ENCODE measurements around the gene BLOC1S5. TPM values are rescaled to one million over a fixed set of nuclear protein-coding genes. Genes with fewer than 3 reads are reported as not detected.

Gene BLOC1S5
- polyA plus RNA-seq, 1 donor (not counting 4 experiments of a cell fraction or from before 2014, with no cell fraction given): 8.8 TPM

- DNase-seq (ENCODE audit: low read depth, low spot score) (no peak), FAIRE-seq (no peak)
- peaks cover 0 to 4% of the 10 kb centered on the region in 2 experiments for H3K36me3 ChIP-seq (ENCODE audit: control insufficient read depth in 2 of 2, extremely low read depth in 1 of 2, insufficient read depth in 2 of 2, low read length in 2 of 2)
- H3K4me1 ChIP-seq (ENCODE audit: control insufficient read depth, extremely low read depth, insufficient read depth, low read length): no peaks in the 10 kb centered on the region
- peaks cover 3% of the 10 kb centered on the region for H4K20me1 ChIP-seq (ENCODE audit: control insufficient read depth, extremely low read depth, insufficient read depth, low read length)
- H3K9ac ChIP-seq (ENCODE audit: control insufficient read depth, extremely low read depth, insufficient read depth, low read length): no peak overlapping the region
- H3K27me3 ChIP-seq (ENCODE audit: control insufficient read depth, extremely low read depth, insufficient read depth, low read length): no peaks in the 10 kb centered on the region
- no peak overlapping the region for H3K4me2 ChIP-seq (ENCODE audit: control insufficient read depth, extremely low read depth, insufficient read depth, low read depth, low read length)
- no peak overlapping the region for H2AFZ ChIP-seq (ENCODE audit: control insufficient read depth, low read length)
- dilution Hi-C loops (cut with MboI; ENCODE audit: extremely low pct_ligation_motif_present, low sequenced_read_pairs): no loop called here
- H3K79me2 ChIP-seq (ENCODE audit: control insufficient read depth, insufficient read depth, low read length): no peaks in the 10 kb centered on the region
- H3K4me3 ChIP-seq (ENCODE audit: control insufficient read depth in 2 of 3, extremely low read depth in 1 of 3, insufficient read depth in 2 of 3, low read depth in 1 of 3, low read length in 3 of 3): no peak overlapping the region
- H3K27ac ChIP-seq (ENCODE audit: control insufficient read depth, insufficient read depth, low read length): no peak overlapping the region
- no peaks in the 10 kb centered on the region for H3K9me1 ChIP-seq (ENCODE audit: control insufficient read depth, extremely low read depth, insufficient read depth, low read length)
- no peaks in the 10 kb centered on the region for H3K9me3 ChIP-seq (ENCODE audit: control insufficient read depth, low read depth, low read length)
- TF ChIP-seq EZH2 (IDR thresholded peaks at IDR 0.05; ENCODE audit: low read length): no peak
- TF ChIP-seq CTCF (optimal IDR thresholded peaks at IDR 0.05 in 1 of 3, IDR thresholded peaks at IDR 0.05 in 1 of 3, conservative IDR thresholded peaks at IDR 0.05 in 1 of 3; ENCODE audit: extremely low read depth in 1 of 3, insufficient read depth in 2 of 3, low read length in 3 of 3): no peak
Observed at GRCh38 chr6:8013763-8014162, 50.4 kb downstream of the BLOC1S5 start.

- H3K4me2 ChIP-seq (ENCODE audit: control insufficient read depth, extremely low read depth, insufficient read depth, low read depth, low read length): no peak overlapping the region
- TF ChIP-seq EZH2 (IDR thresholded peaks at IDR 0.05; ENCODE audit: low read length): no peak
- TF ChIP-seq CTCF (optimal IDR thresholded peaks at IDR 0.05 in 1 of 3, IDR thresholded peaks at IDR 0.05 in 1 of 3, conservative IDR thresholded peaks at IDR 0.05 in 1 of 3; ENCODE audit: extremely low read depth in 1 of 3, insufficient read depth in 2 of 3, low read length in 3 of 3): peak in 2 of 3 experiments; percentile 23 to 29
Observed at GRCh38 chr6:8006208-8006607, 58.0 kb downstream of the BLOC1S5 start.

More at GRCh38 chr6:8006208-8006607, 58.0 kb downstream of the BLOC1S5 start:
- Histone ChIP-seq H3K4me3 (ENCODE audit: control insufficient read depth in 2 of 3, extremely low read depth in 1 of 3, insufficient read depth in 2 of 3, low read depth in 1 of 3, low read length in 3 of 3) (no peak overlapping the region), H3K9me3 (ENCODE audit: control insufficient read depth, low read depth, low read length) (no peaks in the 10 kb centered on the region), H4K20me1 (ENCODE audit: control insufficient read depth, extremely low read depth, insufficient read depth, low read length) (no peaks in the 10 kb centered on the region), H3K9ac (ENCODE audit: control insufficient read depth, extremely low read depth, insufficient read depth, low read length) (no peak overlapping the region), H2AFZ (ENCODE audit: control insufficient read depth, low read length) (no peak overlapping the region), H3K9me1 (ENCODE audit: control insufficient read depth, extremely low read depth, insufficient read depth, low read length) (no peaks in the 10 kb centered on the region), H3K27me3 (ENCODE audit: control insufficient read depth, extremely low read depth, insufficient read depth, low read length) (no peaks in the 10 kb centered on the region), H3K4me1 (ENCODE audit: control insufficient read depth, extremely low read depth, insufficient read depth, low read length) (no peaks in the 10 kb centered on the region), H3K79me2 (ENCODE audit: control insufficient read depth, insufficient read depth, low read length) (no peaks in the 10 kb centered on the region), H3K36me3 (ENCODE audit: control insufficient read depth in 2 of 2, extremely low read depth in 1 of 2, insufficient read depth in 2 of 2, low read length in 2 of 2) (no peaks in the 10 kb centered on the region), H3K27ac (ENCODE audit: control insufficient read depth, insufficient read depth, low read length) (no peak overlapping the region)
- dilution Hi-C loops (cut with MboI; ENCODE audit: extremely low pct_ligation_motif_present, low sequenced_read_pairs): no loop called here
- no peak for DNase-seq (ENCODE audit: low read depth, low spot score)
- FAIRE-seq: no peak
